Activated CD4-positive, alpha-beta T cell treated with anti-CD3 and anti-CD28 coated beads for 36 hours (primary cell): Measurements from ENCODE around the gene MAD1L1. TPM values are rescaled to one million over a fixed set of nuclear protein-coding genes. Genes with fewer than 3 reads are reported as not detected.

Experiments used
- ATAC-seq: fragments of 200-7000 bp; cut with Tn5 transposase; one replicate; pipeline ENCODE4 v1.10.0; 2021; ENCODE audit warnings: mild to moderate bottlenecking, moderate library complexity
- CTCF ChIA-PET: fragments of 350-600 bp; sonication (Branson Sonifier 250); formaldehyde crosslinking; loops from one replicate; lab custom pipeline; 2021; ENCODE audit warnings: antibody characterized with exemption; lab: Charles Lee
- POLR2A ChIA-PET: fragments of 350-600 bp; sonication (Branson Sonifier 250); formaldehyde crosslinking; loops from one replicate; lab custom pipeline; 2021; ENCODE audit warnings: antibody characterized with exemption, inconsistent platforms; lab: Charles Lee
- DNase-seq: peaks from one replicate; pipeline ENCODE4 v3.0.0-alpha.2; 2020
- H3K27ac Mint-ChIP-seq: one replicate; pipeline ENCODE4 v1.8.0; 2021; ENCODE audit warnings: mixed read lengths
- H3K27me3 Mint-ChIP-seq: one replicate; pipeline ENCODE4 v1.8.0; 2021; ENCODE audit warnings: mixed read lengths
- H3K36me3 Mint-ChIP-seq: one replicate; pipeline ENCODE4 v1.8.0; 2021; ENCODE audit warnings: low read depth, mixed read lengths
- H3K4me1 Mint-ChIP-seq: one replicate; pipeline ENCODE4 v1.8.0; 2021; ENCODE audit warnings: mixed read lengths
- H3K4me3 Mint-ChIP-seq: one replicate; pipeline ENCODE4 v1.8.0; 2021; ENCODE audit warnings: mild to moderate bottlenecking, moderate library complexity, mixed read lengths
- H3K9me3 Mint-ChIP-seq: one replicate; pipeline ENCODE4 v1.8.0; 2021; ENCODE audit warnings: low read depth, mixed read lengths
- intact Hi-C, 2 experiments: fragments of 100-400 bp; cut with DNase I in 1 of 2; cut with micrococcal nuclease in 1 of 2; formaldehyde crosslinking; loops; one replicate each; pipeline versions ENCODE4 v1.14.2 to v1.15.1; 2022 to 2024; cut with DNase I, micrococcal nuclease
- total RNA-seq, 2 experiments: library from RNA; stranded (reverse); gene quantifications; one replicate each; pipeline ENCODE4 v1.2.3, GENCODE V29; 2021

MAD1L1 gene
- total RNA-seq, 2 experiments from 2014 or later: 50.2 to 61.7 TPM

GRCh38 chr7:2148814-2149213, 83.9 kb downstream of the MAD1L1 start:
- intact Hi-C loops: no loop called here
- Mint-ChIP-seq H3K4me1 (no peaks in the 10 kb centered on the region), H3K27me3 (no peaks in the 10 kb centered on the region), H3K4me3 (no peak overlapping the region), H3K9me3 (no peaks in the 10 kb centered on the region), H3K27ac (no peak overlapping the region), H3K36me3 (peaks cover 3% of the 10 kb centered on the region)
- DNase-seq (no peak), ATAC-seq (no peak)
- CTCF ChIA-PET: no interaction called here
- POLR2A ChIA-PET: no interaction called here

- DNase-seq (no peak), ATAC-seq (no peak)
- no peaks in the 10 kb centered on the region for H3K27me3 Mint-ChIP-seq
- no peaks in the 10 kb centered on the region for H3K4me1 Mint-ChIP-seq
- H3K4me3 Mint-ChIP-seq: no peak overlapping the region
- no peaks in the 10 kb centered on the region for H3K9me3 Mint-ChIP-seq
- intact Hi-C loops: no loop called here
- ChIA-PET POLR2A (no interaction called here), CTCF (no interaction called here)
- no peak overlapping the region for H3K27ac Mint-ChIP-seq
- H3K36me3 Mint-ChIP-seq: peaks cover 3% of the 10 kb centered on the region
Measured at GRCh38 chr7:2148189-2148588, 84.6 kb downstream of the MAD1L1 start.

- Mint-ChIP-seq H3K36me3 (peaks cover 3% of the 10 kb centered on the region), H3K27me3 (no peaks in the 10 kb centered on the region), H3K9me3 (no peaks in the 10 kb centered on the region), H3K4me3 (no peak overlapping the region), H3K27ac (no peak overlapping the region), H3K4me1 (no peaks in the 10 kb centered on the region)
- ChIA-PET CTCF (interaction anchor here (0.6 kb wide), 1 partner anchor 199 kb away, joined by 3 read pairs; no protein-coding TSS in a partner anchor), POLR2A (no interaction called here)
- DNase-seq (no peak), ATAC-seq (no peak)
- intact Hi-C loops: no loop called here
Measured at GRCh38 chr7:2146676-2147472, 85.9 kb downstream of the MAD1L1 start.

GRCh38 chr7:2145835-2146580, 86.7 kb downstream of the MAD1L1 start:
- H3K9me3 Mint-ChIP-seq: no peaks in the 10 kb centered on the region
- ATAC-seq: no peak
- peaks cover 3% of the 10 kb centered on the region for H3K36me3 Mint-ChIP-seq
- H3K27ac Mint-ChIP-seq: no peak overlapping the region
- ChIA-PET POLR2A (no interaction called here), CTCF (interaction anchor here (0.6 to 1.1 kb wide), 2 partner anchors 10 to 200 kb away, joined by 3 read pairs; no protein-coding TSS in a partner anchor)
- H3K27me3 Mint-ChIP-seq: no peaks in the 10 kb centered on the region
- no peak for DNase-seq
- H3K4me3 Mint-ChIP-seq: no peak overlapping the region
- no peaks in the 10 kb centered on the region for H3K4me1 Mint-ChIP-seq
- intact Hi-C loops: no loop called here

- ChIA-PET CTCF (interaction anchor here (1.1 to 1.2 kb wide), 2 partner anchors 9 to 50 kb away, joined by 3 to 4 read pairs; no protein-coding TSS in a partner anchor), POLR2A (no interaction called here)
- H3K27ac Mint-ChIP-seq: no peak overlapping the region
Measured at GRCh38 chr7:2144926-2145325, 87.8 kb downstream of the MAD1L1 start.

GRCh38 chr7:2143981-2144595, 88.7 kb downstream of the MAD1L1 start:
- ATAC-seq (no peak), DNase-seq (no peak)
- CTCF ChIA-PET: interaction anchor here (1.2 kb wide), 1 partner anchor 51 kb away, joined by 4 read pairs; no protein-coding TSS in a partner anchor
- POLR2A ChIA-PET: no interaction called here
- no peaks in the 10 kb centered on the region for H3K4me1 Mint-ChIP-seq
- no peak overlapping the region for H3K27ac Mint-ChIP-seq
- H3K36me3 Mint-ChIP-seq: peaks cover 3% of the 10 kb centered on the region
- no peaks in the 10 kb centered on the region for H3K9me3 Mint-ChIP-seq
- no peak overlapping the region for H3K4me3 Mint-ChIP-seq
- no peaks in the 10 kb centered on the region for H3K27me3 Mint-ChIP-seq
- intact Hi-C loops: no loop called here

More at GRCh38 chr7:2144926-2145325, 87.8 kb downstream of the MAD1L1 start:
- H3K36me3 Mint-ChIP-seq: peaks cover 3% of the 10 kb centered on the region
- H3K4me1 Mint-ChIP-seq: no peaks in the 10 kb centered on the region
- intact Hi-C loops: no loop called here
- no peaks in the 10 kb centered on the region for H3K9me3 Mint-ChIP-seq
- DNase-seq: no peak
- no peak overlapping the region for H3K4me3 Mint-ChIP-seq
- no peaks in the 10 kb centered on the region for H3K27me3 Mint-ChIP-seq
- no peak for ATAC-seq

- intact Hi-C loops: no loop called here
- H3K27ac Mint-ChIP-seq: no peak overlapping the region
- no peak overlapping the region for H3K4me3 Mint-ChIP-seq
- DNase-seq (no peak), ATAC-seq (no peak)
- ChIA-PET CTCF (no interaction called here), POLR2A (no interaction called here)
- H3K4me1 Mint-ChIP-seq: peaks cover 1% of the 10 kb centered on the region
- H3K27me3 Mint-ChIP-seq: no peaks in the 10 kb centered on the region
- H3K9me3 Mint-ChIP-seq: no peaks in the 10 kb centered on the region
- H3K36me3 Mint-ChIP-seq: peaks cover 3% of the 10 kb centered on the region
Measured at GRCh38 chr7:2143450-2143849, 89.3 kb downstream of the MAD1L1 start.

GRCh38 chr7:2142386-2142785, 90.4 kb downstream of the MAD1L1 start:
- no peaks in the 10 kb centered on the region for H3K9me3 Mint-ChIP-seq

GRCh38 chr7:2141651-2142050, 91.1 kb downstream of the MAD1L1 start:
- CTCF ChIA-PET: no interaction called here
- no peaks in the 10 kb centered on the region for H3K27me3 Mint-ChIP-seq

More at GRCh38 chr7:2142386-2142785, 90.4 kb downstream of the MAD1L1 start:
- peaks cover 9% of the 10 kb centered on the region for H3K4me1 Mint-ChIP-seq
- H3K27ac Mint-ChIP-seq: no peak overlapping the region
- ChIA-PET POLR2A (no interaction called here), CTCF (no interaction called here)
- no peak for ATAC-seq
- DNase-seq: no peak
- no peaks in the 10 kb centered on the region for H3K27me3 Mint-ChIP-seq
- intact Hi-C loops: no loop called here
- H3K36me3 Mint-ChIP-seq: peaks cover 3% of the 10 kb centered on the region
- no peak overlapping the region for H3K4me3 Mint-ChIP-seq

GRCh38 chr7:2141021-2141410, 91.7 kb downstream of the MAD1L1 start:
- Mint-ChIP-seq H3K27me3 (no peaks in the 10 kb centered on the region), H3K36me3 (peaks cover 3% of the 10 kb centered on the region), H3K4me3 (no peak overlapping the region), H3K4me1 (peaks cover 9% of the 10 kb centered on the region), H3K9me3 (no peaks in the 10 kb centered on the region), H3K27ac (no peak overlapping the region)
- ChIA-PET POLR2A (no interaction called here), CTCF (interaction anchor here (0.7 kb wide), 1 partner anchor 464 kb away, joined by 3 read pairs; no protein-coding TSS in a partner anchor)
- intact Hi-C loops: no loop called here
- ATAC-seq (no peak), DNase-seq (no peak)

More at GRCh38 chr7:2141651-2142050, 91.1 kb downstream of the MAD1L1 start:
- Mint-ChIP-seq H3K27ac (no peak overlapping the region), H3K9me3 (no peaks in the 10 kb centered on the region), H3K4me1 (peaks cover 9% of the 10 kb centered on the region), H3K4me3 (no peak overlapping the region), H3K36me3 (peaks cover 3% of the 10 kb centered on the region)
- ATAC-seq: no peak
- DNase-seq: no peak
- intact Hi-C loops: no loop called here
- POLR2A ChIA-PET: no interaction called here

- ChIA-PET POLR2A (no interaction called here), CTCF (interaction anchor here (0.7 kb wide), 1 partner anchor 463 kb away, joined by 3 read pairs; no protein-coding TSS in a partner anchor)
- no peaks in the 10 kb centered on the region for H3K36me3 Mint-ChIP-seq
- no peak overlapping the region for H3K4me3 Mint-ChIP-seq
- H3K9me3 Mint-ChIP-seq: no peaks in the 10 kb centered on the region
- ATAC-seq (no peak), DNase-seq (no peak)
- no peaks in the 10 kb centered on the region for H3K27me3 Mint-ChIP-seq
- peaks cover 9% of the 10 kb centered on the region for H3K4me1 Mint-ChIP-seq
- intact Hi-C loops: no loop called here
- no peak overlapping the region for H3K27ac Mint-ChIP-seq
Measured at GRCh38 chr7:2140216-2141020, 92.3 kb downstream of the MAD1L1 start.
